ENCODE results near the gene OXA1L.
"Not testable (repeated sequence)": the region's sequence is repeated elsewhere in the genome, so short reads cannot be mapped to it uniquely, and the experiment has no call there.

The OXA1L gene

GRCh38 chr14:22802860-22803686 lies 36.6 kb downstream of the OXA1L start:
- no peak for DNase-seq

DNA sequence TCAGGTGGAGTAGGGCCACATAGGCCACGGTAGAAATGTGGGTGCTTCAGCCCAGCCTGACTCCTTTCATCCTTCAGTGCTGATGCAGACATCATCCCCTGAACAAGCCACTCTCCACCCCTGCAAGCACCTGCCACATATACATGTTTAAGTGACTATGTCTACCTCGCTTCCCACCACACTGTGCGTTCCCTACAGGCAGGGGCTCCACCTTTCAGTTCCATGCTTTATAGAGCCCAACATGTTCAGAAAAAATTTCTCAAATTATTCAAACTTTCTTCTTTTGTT lies 37.1 kb downstream of the OXA1L start:
- no peak for DNase-seq

DNA sequence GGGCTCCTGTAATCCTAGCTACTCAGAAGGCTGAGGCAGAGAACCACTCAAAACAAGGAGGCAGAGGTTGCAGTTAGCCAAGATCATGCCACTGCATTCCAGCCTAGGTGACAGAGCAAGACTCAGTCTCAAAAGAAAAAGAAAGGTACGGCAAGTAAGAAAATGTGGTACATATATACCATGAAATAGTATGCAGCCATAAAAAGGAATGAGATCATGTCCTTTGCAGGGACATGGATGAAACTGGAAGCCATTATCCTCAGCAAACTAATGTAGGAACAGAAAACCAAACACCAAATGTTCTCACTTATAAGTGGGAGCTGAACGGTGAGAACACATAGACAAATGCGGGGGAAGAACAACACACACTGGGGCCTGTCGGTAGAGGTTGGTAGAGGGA lies 38.7 kb downstream of the OXA1L start:
- not testable (repeated sequence) for DNase-seq

GRCh38 chr14:22807432-22808087 lies 41.1 kb downstream of the OXA1L start:
- DNase-seq: no peak

DNA sequence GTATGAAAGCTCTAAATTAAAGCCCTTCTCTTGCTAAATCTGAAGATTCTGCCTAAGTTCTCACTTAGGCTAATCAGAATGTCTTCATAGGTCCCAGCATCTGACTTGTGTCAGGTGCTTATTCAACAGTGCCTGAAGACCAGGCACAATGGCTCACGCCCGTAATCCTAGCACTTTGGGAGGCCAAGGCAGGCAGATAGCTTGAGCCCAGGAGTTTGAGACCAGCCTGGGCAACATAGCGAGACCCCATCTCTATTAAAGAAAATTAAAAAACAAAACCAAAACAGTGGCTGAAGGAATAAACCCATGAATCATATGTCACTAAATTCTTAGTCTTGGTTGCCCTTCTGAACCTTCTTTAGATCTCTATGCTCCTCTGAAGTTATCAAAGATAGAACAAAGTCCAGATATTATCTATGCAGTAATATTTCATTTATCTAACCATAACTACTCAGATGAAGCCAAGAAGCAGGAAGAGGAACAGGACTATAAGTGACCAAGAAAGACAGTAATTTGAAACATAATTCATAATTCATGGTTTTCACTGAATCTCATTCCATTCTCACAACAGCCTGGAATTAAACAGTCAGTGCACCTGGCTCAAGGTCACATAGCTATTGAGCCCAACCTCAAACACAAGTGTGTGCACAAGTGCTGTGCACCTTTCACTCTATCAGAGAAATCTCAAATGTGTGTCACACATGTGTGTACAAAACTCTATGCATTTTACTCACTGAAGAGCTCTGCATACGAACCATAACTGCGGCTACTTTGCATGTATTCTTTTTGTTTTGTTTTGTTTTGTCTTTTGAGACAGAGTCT lies 42.1 kb downstream of the OXA1L start:
- no peak for DNase-seq

DNA sequence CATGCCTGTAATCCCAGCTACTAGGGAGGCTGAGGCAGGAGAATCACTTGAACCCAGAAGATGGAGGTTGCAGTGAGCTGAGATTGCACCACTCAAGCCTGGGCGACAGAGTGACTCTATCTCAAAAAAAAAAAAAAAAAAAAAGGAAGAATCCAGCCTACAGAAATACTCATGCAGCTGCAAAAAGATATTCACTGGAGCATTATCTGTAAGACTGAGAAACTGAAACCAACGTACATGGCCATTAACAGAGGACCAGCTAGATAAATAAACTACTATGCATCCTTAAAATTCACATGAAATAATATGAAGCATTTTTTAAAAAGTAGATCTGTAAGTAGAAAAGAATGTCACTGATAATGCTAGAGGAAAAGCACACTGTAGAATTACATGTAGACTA lies 45.2 kb downstream of the OXA1L start:
- DNase-seq: no peak

DNA sequence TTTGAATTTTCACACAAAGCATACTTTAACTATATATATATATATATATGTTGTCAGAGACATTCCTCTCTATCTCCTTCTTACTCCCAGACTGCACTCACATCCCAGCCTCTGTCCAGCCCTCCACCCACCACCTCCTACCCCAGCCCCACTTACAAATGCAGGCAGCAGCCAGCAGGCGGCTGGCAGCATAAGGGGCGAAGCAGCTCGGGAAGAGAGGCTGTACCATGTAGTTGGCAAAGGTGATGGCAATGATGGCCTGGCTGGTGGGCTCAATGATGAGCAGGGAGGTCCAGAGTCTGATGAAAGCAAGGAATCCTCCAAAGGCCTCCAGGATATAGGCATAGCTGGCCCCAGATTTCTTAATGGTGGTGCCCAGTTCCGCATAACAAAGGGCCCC lies 46.3 kb downstream of the OXA1L start:
- DNase-seq: no peak

GRCh38 chr14:22813145-22813544 lies 46.7 kb downstream of the OXA1L start:
- DNase-seq: no peak

- no peak for DNase-seq
Observed at GRCh38 chr14:22814373-22814772, 47.9 kb downstream of the OXA1L start.

DNA sequence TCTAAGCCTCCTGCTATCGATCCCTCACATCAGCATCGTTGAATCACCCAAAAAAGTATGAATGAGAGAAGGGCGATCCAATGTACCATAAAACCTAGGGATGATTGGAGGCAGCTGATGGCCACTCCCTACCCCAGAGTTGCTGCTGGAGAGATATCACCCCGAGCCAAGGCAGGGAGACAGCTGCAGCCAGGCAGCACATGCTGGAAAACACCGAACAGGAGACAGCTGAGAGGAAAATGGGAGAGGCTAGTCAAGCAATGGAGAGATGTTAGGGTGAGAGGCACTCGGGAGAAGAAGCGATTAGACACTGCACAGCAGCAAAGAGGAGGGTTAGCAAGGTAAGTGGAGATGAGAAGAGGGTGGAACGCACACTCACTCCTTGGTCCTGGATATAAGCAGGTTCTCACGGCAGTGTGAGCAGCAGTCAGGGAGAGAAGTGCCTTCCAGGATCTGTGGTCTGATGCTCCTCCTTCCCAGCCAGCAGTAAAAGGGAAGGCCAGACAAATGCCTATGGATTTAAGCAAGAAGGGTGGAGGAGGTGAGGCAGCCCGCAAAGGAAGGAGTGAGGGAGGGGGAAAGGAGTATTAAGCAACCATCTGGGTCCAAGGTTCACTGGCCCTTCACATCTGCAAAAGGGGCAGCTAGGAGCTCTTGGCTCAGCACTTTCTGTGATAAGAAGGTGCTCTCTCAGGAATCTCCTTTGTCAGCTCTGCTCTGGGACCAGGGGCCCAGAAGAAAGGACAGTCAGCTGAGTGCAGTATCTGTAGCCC lies 48.6 kb downstream of the OXA1L start, which contains the start of gene SLC7A7:
Gene SLC7A7, minus strand, starts transcription at position 495 of the 773 bp plus-strand sequence. CDS start 2,037 bp downstream, outside the sequence.
- no peak for DNase-seq

DNA sequence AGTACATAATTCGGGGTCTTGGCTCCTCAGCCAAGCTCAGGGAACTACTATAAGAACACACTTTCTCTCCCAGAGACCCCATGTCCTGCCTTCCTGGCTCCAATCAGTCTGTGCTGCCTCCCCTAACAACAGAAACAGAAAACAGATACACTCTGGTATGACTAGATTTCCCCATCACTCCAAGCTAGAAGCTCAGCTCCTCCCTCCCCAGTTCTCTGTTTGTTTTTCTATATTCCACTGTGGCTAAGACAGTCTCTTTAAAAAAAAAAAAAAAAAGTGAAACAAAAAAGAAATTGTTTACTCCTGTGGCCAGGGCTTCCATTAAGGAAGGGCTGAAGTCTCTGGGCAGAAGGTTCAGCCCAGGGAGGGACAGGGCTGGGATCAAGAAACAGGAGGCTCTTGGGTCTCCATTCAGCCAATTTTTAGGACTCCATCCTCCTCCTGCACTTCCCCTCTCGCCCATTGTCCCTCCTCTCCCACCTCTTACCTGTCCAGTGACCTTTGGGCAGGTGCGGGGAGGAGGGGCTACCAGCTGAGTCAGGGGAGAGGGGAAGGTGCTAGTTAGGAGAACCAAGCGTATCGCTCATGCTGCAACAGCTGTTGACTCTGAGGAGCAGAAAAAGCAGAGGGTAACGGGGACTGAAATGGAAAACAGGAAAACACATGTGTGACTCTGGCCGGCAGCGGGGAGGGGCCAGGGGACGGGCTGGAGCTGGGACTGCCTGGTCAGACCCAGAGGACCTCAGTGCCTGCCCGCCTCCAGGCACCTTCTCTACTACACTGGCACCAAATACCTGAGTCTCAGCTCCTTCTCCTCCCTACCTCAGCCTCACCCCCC lies 52.9 kb downstream of the OXA1L start:
- no peak for DNase-seq

GRCh38 chr14:22820731-22821130 lies 54.2 kb downstream of the OXA1L start:
- DNase-seq: no peak

DNA sequence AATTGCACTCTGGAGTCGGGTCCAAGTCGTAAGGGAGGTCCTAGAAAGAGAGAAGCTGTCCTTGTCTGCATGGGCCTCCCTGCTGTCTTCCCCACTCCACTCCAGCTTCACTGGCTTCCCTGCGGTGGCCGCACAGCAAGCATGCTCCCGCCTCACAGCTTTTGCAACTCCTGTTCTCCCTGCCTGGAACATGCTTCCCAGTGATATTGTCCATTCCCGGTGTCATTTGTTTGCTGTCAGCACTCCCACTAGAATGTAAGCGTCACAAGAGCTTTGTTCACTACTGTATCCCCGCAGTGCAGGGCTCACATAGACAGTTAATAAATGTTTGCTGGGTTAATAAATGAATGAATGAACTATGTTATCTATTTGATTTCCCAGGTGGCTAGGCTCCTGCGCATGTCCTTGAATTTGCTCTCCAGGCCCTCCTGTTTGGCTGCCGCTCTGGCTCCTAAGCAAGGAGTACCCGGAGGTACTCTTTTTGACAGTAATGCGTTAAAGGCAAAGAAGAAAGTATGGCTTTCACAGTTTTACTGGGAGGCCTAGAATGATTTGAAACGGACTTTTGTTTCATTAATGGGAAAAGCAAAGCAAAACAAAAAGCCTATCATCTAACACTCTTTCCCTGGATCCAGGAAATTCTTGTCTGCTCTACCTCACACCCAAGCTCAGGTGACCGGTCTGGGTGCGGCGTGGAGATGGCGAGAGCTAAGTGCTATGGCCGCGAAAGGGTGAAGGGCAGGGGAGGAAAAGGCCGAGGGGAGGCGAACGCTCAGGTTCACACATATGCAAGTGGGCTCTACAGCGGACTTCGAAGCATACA lies 54.9 kb downstream of the OXA1L start:
- no peak for DNase-seq

DNA sequence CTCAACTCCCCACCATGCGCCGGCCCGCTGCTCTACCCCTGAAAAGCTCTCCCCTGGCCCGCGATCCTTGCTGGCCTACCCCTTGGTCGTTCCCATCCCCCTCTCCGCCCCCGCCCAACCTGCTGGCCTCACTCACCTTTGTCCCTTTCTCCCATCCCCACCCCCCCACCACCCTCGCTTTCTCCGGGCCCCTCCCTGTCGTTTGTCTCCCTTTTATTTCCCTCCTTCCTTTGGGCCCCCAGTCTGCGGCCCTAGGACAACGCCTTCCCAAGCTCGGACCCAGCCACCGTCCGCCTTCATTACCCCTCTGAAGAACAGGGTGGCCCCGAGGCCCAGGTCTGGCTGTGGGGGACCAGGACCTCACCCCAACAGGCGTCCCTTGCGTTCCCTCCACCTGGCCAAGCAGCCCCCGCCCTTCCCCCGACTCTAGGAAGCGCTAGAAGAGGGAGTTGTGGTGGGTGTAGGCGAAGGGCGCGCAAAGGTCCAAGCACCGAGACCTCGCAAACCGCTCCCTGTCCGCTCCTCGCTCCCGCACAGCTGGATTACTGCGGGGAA lies 55.6 kb downstream of the OXA1L start:
- DNase-seq: no peak
